Lower lobe of right lung (tissue), 2 donors: Measurements from ENCODE around the gene DDN. TPM values are rescaled to one million over a fixed set of nuclear protein-coding genes. Genes with fewer than 3 reads are reported as not detected.

Experiments
- ATAC-seq, 2 donors: fragments of 200-7000 bp; cut with Tn5 transposase; one replicate each; pipeline ENCODE4 v1.9.1; 2020 to 2022; ENCODE audit warnings: mild to moderate bottlenecking in 2 of 2, moderate library complexity in 2 of 2
- DNase-seq: peaks from one replicate; pipeline ENCODE4 v3.0.0-alpha.2; 2020
- H3K27ac ChIP-seq: fragments of 200-600 bp; one replicate; pipeline ENCODE4 v1.8.0; 2022
- H3K27me3 ChIP-seq: fragments of 200-600 bp; one replicate; pipeline ENCODE4 v1.8.0; 2022; ENCODE audit warnings: low read depth
- H3K36me3 ChIP-seq: fragments of 200-600 bp; one replicate; pipeline ENCODE4 v1.8.0; 2022; ENCODE audit warnings: mild to moderate bottlenecking
- H3K4me1 ChIP-seq: fragments of 200-600 bp; one replicate; pipeline ENCODE4 v1.8.0; 2022
- H3K4me3 ChIP-seq: fragments of 200-600 bp; one replicate; pipeline ENCODE4 v1.8.0; 2022; ENCODE audit warnings: mild to moderate bottlenecking
- H3K9me3 ChIP-seq: fragments of 200-600 bp; one replicate; pipeline ENCODE4 v1.8.0; 2022
- CTCF ChIP-seq: fragments of 200-600 bp; IDR thresholded peaks from one replicate; pipeline ENCODE4 v1.8.0; 2022; ENCODE audit warnings: antibody characterized with exemption, mild to moderate bottlenecking
- intact Hi-C: fragments of 100-400 bp; cut with DNase I; formaldehyde crosslinking; loops from one replicate; pipeline ENCODE4 v1.11.0; 2022
- total RNA-seq: library from RNA; stranded (reverse); fragmentation: NEBNext Ultra II Directional; extraction: Animal tissue kit (Norgen Biotek cat#: 25700); gene quantifications from one replicate; pipeline ENCODE4 v1.2.1, GENCODE V29; 2021
- donor health status: DM: no; HTN: yes; CAD: no; lungs with severe emphysema.

DDN gene
- total RNA-seq, 1 donor from 2014 or later = not detected

GRCh38 chr12:49038291-49038955 lies 39.2 kb upstream of the DDN start:
- Histone ChIP-seq H3K4me1 (peaks cover 2% of the 10 kb centered on the region), H3K4me3 (no peak overlapping the region), H3K27me3 (no peaks in the 10 kb centered on the region), H3K36me3 (peaks cover 96% of the 10 kb centered on the region), H3K27ac (no peak overlapping the region), H3K9me3 (no peaks in the 10 kb centered on the region)
- intact Hi-C loops = no loop called here
- DNase-seq (peak; percentile 35), ATAC-seq (no peak)
- TF ChIP-seq CTCF = no peak

GRCh38 chr12:49037947-49038237 lies 38.7 kb upstream of the DDN start:
- ATAC-seq (no peak), DNase-seq (peak; percentile 21)
- no peak overlapping the region for H3K4me3 ChIP-seq
- no peak for TF ChIP-seq CTCF
- peaks cover 96% of the 10 kb centered on the region for H3K36me3 ChIP-seq
- no peak overlapping the region for H3K27ac ChIP-seq
- peaks cover 7% of the 10 kb centered on the region for H3K4me1 ChIP-seq
- H3K27me3 ChIP-seq = no peaks in the 10 kb centered on the region
- intact Hi-C loops = no loop called here
- no peaks in the 10 kb centered on the region for H3K9me3 ChIP-seq

GRCh38 chr12:49037111-49037946 lies 38.2 kb upstream of the DDN start:
- intact Hi-C loops = no loop called here
- peaks cover 96% of the 10 kb centered on the region for H3K36me3 ChIP-seq
- H3K4me3 ChIP-seq = no peak overlapping the region
- peaks cover 9% of the 10 kb centered on the region for H3K4me1 ChIP-seq
- no peaks in the 10 kb centered on the region for H3K9me3 ChIP-seq
- no peak for ATAC-seq
- DNase-seq = no peak
- no peak for TF ChIP-seq CTCF
- H3K27ac ChIP-seq = no peak overlapping the region
- H3K27me3 ChIP-seq = no peaks in the 10 kb centered on the region

GRCh38 chr12:49036029-49036428 lies 36.9 kb upstream of the DDN start:
- no peak for TF ChIP-seq CTCF
- Histone ChIP-seq H3K4me1 (peaks cover 9% of the 10 kb centered on the region), H3K4me3 (no peak overlapping the region), H3K27me3 (no peaks in the 10 kb centered on the region), H3K27ac (no peak overlapping the region), H3K36me3 (peaks cover 96% of the 10 kb centered on the region), H3K9me3 (no peaks in the 10 kb centered on the region)
- ATAC-seq (no peak), DNase-seq (no peak)
- intact Hi-C loops = no loop called here

GRCh38 chr12:49034286-49034622 lies 35.1 kb upstream of the DDN start:
- no peak for TF ChIP-seq CTCF
- no peak overlapping the region for H3K4me3 ChIP-seq
- intact Hi-C loops = no loop called here
- peaks cover 9% of the 10 kb centered on the region for H3K4me1 ChIP-seq
- no peaks in the 10 kb centered on the region for H3K9me3 ChIP-seq
- H3K27ac ChIP-seq = peak overlapping the region; percentile 11
- H3K36me3 ChIP-seq = peaks cover 95% of the 10 kb centered on the region
- H3K27me3 ChIP-seq = no peaks in the 10 kb centered on the region
- no peak for DNase-seq
- ATAC-seq = no peak
